Fibroblast of lung (primary cell): ENCODE data around the gene NEURL1B.

Source experiments
- CTCF ChIP-seq, 2 donors: IDR thresholded peaks in 1 of 2; conservative IDR thresholded peaks in 1 of 2; 1 replicate in 1 of 2; 2 replicates in 1 of 2; pipeline ENCODE4 v1.5.1; 2011 to 2012; ENCODE audit warnings: low read length in 2 of 2, control low read depth in 1 of 2, inconsistent platforms in 1 of 2, low read depth in 1 of 2, mild to moderate bottlenecking in 1 of 2
- EZH2 ChIP-seq: IDR thresholded peaks from 2 replicates; pipeline ENCODE4 v1.5.1; 2012; ENCODE audit warnings: low read length, control low read depth, mild to moderate bottlenecking; ENCODE audit errors: missing control alignments

GRCh38 chr5:172716796-172717313 lies 75.8 kb downstream of the NEURL1B start:
- peak; percentile 82 to 91 for TF ChIP-seq CTCF (conservative IDR thresholded peaks at IDR 0.05 in 1 of 2, IDR thresholded peaks at IDR 0.05 in 1 of 2; ENCODE audit: low read depth in 1 of 2, low read length in 2 of 2)
- TF ChIP-seq EZH2 = no peak
